Left lung (tissue), 10 donors: Measurements from ENCODE around the gene TSPYL6. TPM values are rescaled to one million over a fixed set of nuclear protein-coding genes. Genes with fewer than 3 reads are reported as not detected.

Experiments used
- ATAC-seq: fragments of 200-7000 bp; cut with Tn5 transposase; one replicate; pipeline ENCODE4 v1.9.1; 2020; ENCODE audit warnings: moderate library complexity
- DNase-seq, 4 donors: peaks; one replicate each; pipeline ENCODE4 v3.0.0-alpha.2; 2013 to 2020
- H3K27ac ChIP-seq, 2 donors: fragments of 200-600 bp; sonication (generic) in 1 of 2; one replicate each; pipeline versions ENCODE4 v1.5.0 to v1.8.0; 2020 to 2021
- H3K27me3 ChIP-seq, 2 donors: fragments of 200-600 bp; sonication (generic) in 1 of 2; one replicate each; pipeline versions ENCODE4 v1.5.0 to v1.8.0; 2020 to 2021
- H3K36me3 ChIP-seq, 2 donors: fragments of 200-600 bp; sonication (generic) in 1 of 2; one replicate each; pipeline versions ENCODE4 v1.5.0 to v1.8.0; 2020 to 2021
- H3K4me1 ChIP-seq, 2 donors: fragments of 200-600 bp; one replicate each; pipeline ENCODE4 v1.8.0; 2021
- H3K4me3 ChIP-seq, 2 donors: fragments of 200-600 bp; sonication (generic) in 1 of 2; one replicate each; pipeline versions ENCODE4 v1.5.0 to v1.8.0; 2020 to 2021; ENCODE audit warnings: mild to moderate bottlenecking in 1 of 2
- H3K9me3 ChIP-seq, 2 donors: fragments of 200-600 bp; sonication (generic) in 1 of 2; one replicate each; pipeline versions ENCODE4 v1.5.0 to v1.8.0; 2020 to 2021
- intact Hi-C, 2 donors: fragments of 100-400 bp; cut with DNase I; formaldehyde crosslinking; loops; one replicate each; pipeline versions ENCODE4 v1.11.2 to v1.14.2; 2022
- polyA plus RNA-seq, 6 donors: library from polyadenylated mRNA; unstranded; fragments of 120-200 nt; gene quantifications; one replicate each; pipeline ENCODE4 v1.2.1, GENCODE V29; 2013; ENCODE audit not compliant: insufficient read length in 6 of 6
- total RNA-seq, 2 donors: library from RNA; stranded (reverse); fragmentation: NEBNext Ultra II Directional; extraction: Animal tissue kit (Norgen Biotek cat#: 25700); gene quantifications; one replicate each; pipeline ENCODE4 v1.2.1, GENCODE V29; 2021
- TF ChIP-seq, protein P1 (sequence below), 2 donors: fragments of 200-600 bp; sonication (generic) in 1 of 2; IDR thresholded peaks; one replicate each; pipeline versions ENCODE4 v1.5.0 to v1.8.0; 2021; ENCODE audit warnings: antibody characterized with exemption in 2 of 2
- donor health status: DM: no; HTN: yes; CAD: no.
- donor health status: DM: no; HTN: no; CAD: no.

Gene TSPYL6
- total and polyA plus RNA-seq, 8 donors, result 0.07 to 0.21 (median 0.11) TPM; not detected in 2

DNA sequence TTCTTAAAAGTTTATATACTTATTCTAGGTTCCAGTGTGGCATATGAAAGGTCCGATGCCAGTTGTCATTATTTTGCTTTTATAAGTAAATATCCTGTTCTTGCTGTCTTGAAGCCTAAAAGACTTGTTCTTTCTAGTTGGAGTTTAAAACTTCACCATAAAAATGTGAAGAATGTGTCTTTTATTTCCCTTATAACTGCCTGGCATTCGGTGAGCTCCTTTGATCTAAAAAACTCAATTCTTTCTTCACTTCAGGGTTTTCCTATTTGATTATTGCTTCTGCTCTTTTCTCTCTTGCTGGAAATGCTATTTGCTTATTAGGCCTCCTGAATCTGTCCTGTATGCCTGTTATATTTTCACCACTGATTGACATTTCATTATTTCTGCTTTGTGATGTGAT lies 51.6 kb downstream of the TSPYL6 start:
- no peaks in the 10 kb centered on the region for H3K36me3 ChIP-seq
- no peaks in the 10 kb centered on the region for H3K9me3 ChIP-seq
- TF ChIP-seq, protein P1, sequence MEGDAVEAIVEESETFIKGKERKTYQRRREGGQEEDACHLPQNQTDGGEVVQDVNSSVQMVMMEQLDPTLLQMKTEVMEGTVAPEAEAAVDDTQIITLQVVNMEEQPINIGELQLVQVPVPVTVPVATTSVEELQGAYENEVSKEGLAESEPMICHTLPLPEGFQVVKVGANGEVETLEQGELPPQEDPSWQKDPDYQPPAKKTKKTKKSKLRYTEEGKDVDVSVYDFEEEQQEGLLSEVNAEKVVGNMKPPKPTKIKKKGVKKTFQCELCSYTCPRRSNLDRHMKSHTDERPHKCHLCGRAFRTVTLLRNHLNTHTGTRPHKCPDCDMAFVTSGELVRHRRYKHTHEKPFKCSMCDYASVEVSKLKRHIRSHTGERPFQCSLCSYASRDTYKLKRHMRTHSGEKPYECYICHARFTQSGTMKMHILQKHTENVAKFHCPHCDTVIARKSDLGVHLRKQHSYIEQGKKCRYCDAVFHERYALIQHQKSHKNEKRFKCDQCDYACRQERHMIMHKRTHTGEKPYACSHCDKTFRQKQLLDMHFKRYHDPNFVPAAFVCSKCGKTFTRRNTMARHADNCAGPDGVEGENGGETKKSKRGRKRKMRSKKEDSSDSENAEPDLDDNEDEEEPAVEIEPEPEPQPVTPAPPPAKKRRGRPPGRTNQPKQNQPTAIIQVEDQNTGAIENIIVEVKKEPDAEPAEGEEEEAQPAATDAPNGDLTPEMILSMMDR (IDR thresholded peaks at IDR 0.05), result no peak
- no peak for ATAC-seq
- H3K27ac ChIP-seq, result no peak overlapping the region
- intact Hi-C loops, result loop anchor here in 1 of 2 donors (10.0 kb wide), 1 partner anchor 130 kb away; a partner anchor contains a TSS
- peaks cover 22 to 33% of the 10 kb centered on the region in 2 donors for H3K4me1 ChIP-seq
- H3K27me3 ChIP-seq, result no peaks in the 10 kb centered on the region
- H3K4me3 ChIP-seq, result no peak overlapping the region
- no peak for DNase-seq

Other genes with a start within 250 kb of the TSPYL6 start
- gene ACYP2, start 140.6 kb downstream of the TSPYL6 start, total RNA-seq, result 10 to 100 TPM; 18.8 to 20.6 TPM
- 10 to 100 TPM; 13.7 to 16.7 (median 15.4) TPM for gene ACYP2, start 140.6 kb downstream of the TSPYL6 start, polyA plus RNA-seq
- gene SPTBN1, start 200.1 kb upstream of the TSPYL6 start, total RNA-seq, result 100 to 1,000 TPM; 441 to 550 TPM
- 100 to 1,000 TPM; 509 to 578 (median 554) TPM for gene SPTBN1, start 200.1 kb upstream of the TSPYL6 start, polyA plus RNA-seq